Measurements from ENCODE around the gene FAM20A.
"Not testable (repeated sequence)": the region's sequence is repeated elsewhere in the genome, so short reads cannot be mapped to it uniquely, and the experiment has no call there.

FAM20A gene

DNA sequence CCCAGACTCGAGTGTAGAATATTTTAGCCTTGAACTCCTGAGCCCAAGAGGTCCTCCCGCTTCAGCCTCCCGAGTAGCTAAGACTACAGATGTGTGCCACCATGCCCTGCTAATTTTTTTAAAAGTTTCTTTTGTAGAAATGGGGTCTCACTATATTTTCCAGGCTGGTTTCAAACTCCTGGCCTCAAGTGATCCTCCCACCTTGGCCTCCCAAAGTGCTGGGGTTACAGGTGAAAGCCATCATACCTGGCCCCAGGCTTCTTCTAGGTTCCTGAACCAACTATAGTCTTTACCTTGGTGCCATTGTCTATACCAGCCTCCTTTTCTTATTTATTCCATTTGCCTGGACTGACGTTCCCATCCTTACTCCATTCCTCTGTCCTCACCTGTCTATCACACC is 106.1 kb downstream of the FAM20A start:
- no peak for DNase-seq (ENCODE audit: low read depth in 1 of 2, low spot score in 1 of 2)

DNA sequence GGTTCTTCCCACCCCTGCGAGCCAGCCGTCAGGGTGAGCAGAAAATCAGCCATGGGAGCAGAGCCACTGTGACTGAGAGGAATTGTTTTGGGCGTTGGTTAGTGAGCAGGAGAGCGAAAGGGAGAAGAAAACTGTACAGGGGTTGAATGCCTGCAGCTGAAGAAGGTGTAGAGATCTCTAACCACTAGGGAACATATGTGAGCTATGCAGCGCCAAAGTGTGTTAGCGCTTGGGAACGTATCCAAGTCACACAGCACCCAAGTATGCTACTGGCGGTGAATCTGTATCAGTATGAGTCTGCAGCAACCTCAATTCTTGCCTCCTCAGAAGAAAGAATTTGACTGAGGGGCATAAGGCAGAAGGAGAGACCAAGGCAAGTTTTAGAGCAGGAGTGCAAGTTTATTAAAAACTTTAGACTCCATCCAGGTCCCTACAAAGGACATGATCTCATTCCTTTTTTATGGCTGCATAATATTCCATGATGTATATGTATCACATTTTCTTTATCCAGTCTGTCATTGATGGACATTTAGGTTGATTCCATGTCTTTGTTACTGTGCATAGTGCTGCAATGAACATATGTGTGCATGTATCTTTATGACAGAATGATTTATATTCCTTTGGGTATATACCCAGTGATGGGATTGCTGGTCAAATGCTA is 108.6 kb downstream of the FAM20A start:
- DNase-seq (ENCODE audit: low read depth in 1 of 2, low spot score in 1 of 2) = not testable (repeated sequence)

DNA sequence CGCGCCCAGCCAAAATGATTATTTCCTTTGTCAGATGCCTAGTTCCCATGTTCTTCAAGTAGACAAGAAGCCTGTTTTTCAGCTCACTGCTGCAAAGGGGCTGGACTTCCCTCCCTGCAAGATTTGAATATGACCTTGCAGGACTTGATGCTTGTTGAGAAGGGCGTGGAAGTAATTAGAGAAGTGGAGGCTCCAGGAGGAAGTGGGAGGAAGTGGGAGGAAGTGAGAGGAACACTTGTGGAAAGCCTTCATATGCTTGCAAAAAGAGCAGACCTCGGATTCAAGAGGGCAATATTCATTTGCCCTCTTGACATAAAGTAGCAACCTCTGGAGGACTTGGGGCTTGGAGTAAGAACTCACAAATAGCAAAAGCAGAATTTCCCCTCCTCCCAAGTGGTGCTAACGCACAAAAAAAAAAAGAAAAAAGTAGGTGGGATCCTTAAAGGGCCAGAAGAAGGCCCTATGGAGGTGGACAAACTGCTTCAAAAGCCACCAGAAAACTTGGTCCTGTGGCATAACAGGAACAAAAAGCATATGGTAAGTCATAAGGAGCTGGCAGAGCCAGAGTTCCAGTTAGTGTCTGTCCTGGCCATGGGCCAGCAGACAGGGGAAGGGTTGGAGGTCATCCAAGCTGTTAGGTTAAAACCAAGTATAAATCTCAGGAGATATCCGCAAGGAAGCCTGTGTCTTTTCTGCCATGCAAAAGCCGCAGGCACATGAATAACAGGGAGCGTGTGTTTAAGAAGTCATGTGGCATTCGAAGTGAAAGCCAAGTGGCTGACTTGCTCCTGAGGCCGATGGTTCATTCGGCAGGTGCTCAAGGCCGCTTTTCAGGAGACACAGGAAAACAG is 109.6 kb downstream of the FAM20A start:
- DNase-seq (ENCODE audit: low read depth in 1 of 2, low spot score in 1 of 2) = no peak

DNA sequence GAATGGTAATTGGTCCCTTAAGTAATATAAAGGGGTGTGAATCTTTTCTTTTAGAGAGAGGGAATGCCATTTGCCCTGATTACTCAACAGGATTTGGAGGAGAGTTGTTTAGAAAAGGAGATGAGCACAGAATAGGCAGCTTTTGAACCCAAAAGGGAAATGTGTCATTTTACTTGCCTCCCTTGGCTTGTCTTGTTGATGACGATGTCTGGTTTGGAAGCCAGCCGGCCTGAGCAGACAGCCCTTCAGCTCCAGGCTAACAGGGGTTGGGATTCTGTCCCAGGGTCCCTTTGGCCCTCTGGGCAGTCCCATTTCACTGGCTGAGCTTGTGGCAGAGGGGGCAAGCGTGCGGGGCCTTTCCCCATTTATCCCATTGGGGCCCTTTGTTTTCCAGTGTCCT is 111.2 kb downstream of the FAM20A start:
- DNase-seq (ENCODE audit: low read depth in 1 of 2, low spot score in 1 of 2) = no peak

All from activated T-helper 1 cell treated with anti-CD3 and anti-CD28 coated beads, Interleukin-2, amount 50 U/mL, for 16 hours (primary cell).